ENCODE results near the gene PMPCA.

Gene PMPCA

DNA sequence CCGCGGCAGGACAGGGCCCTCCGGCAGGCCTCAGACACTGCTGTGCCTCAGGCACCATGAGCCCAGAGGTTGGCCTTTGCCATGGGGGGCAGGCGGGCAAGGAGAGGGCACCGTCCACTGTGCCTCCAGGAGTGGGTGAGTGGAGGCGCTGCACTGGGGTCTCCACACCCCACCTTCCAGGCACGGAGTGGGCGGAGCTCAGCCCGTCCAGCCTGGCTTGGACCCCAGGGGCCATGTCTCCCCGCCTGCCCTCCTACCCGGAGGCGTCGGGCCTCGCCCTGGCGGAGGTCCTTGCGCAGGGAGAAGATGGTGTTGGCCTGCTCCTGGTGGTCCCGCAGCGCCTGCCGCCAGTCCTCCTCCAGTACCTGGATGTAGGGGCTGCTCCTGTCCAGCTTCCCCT, 40.4 kb upstream of the PMPCA start:
- TF ChIP-seq, protein P1, sequence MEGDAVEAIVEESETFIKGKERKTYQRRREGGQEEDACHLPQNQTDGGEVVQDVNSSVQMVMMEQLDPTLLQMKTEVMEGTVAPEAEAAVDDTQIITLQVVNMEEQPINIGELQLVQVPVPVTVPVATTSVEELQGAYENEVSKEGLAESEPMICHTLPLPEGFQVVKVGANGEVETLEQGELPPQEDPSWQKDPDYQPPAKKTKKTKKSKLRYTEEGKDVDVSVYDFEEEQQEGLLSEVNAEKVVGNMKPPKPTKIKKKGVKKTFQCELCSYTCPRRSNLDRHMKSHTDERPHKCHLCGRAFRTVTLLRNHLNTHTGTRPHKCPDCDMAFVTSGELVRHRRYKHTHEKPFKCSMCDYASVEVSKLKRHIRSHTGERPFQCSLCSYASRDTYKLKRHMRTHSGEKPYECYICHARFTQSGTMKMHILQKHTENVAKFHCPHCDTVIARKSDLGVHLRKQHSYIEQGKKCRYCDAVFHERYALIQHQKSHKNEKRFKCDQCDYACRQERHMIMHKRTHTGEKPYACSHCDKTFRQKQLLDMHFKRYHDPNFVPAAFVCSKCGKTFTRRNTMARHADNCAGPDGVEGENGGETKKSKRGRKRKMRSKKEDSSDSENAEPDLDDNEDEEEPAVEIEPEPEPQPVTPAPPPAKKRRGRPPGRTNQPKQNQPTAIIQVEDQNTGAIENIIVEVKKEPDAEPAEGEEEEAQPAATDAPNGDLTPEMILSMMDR (IDR thresholded peaks at IDR 0.05; ENCODE audit: extremely low read depth, insufficient read depth, missing control alignments), result no peak
- in situ Hi-C loops (cut with MboI; ENCODE audit: low pct_unique_long_range_greater_than_20kb, low sequenced_read_pairs, unreplicated experiment), result no loop called here
- no peak for DNase-seq (ENCODE audit: low spot score)

DNA sequence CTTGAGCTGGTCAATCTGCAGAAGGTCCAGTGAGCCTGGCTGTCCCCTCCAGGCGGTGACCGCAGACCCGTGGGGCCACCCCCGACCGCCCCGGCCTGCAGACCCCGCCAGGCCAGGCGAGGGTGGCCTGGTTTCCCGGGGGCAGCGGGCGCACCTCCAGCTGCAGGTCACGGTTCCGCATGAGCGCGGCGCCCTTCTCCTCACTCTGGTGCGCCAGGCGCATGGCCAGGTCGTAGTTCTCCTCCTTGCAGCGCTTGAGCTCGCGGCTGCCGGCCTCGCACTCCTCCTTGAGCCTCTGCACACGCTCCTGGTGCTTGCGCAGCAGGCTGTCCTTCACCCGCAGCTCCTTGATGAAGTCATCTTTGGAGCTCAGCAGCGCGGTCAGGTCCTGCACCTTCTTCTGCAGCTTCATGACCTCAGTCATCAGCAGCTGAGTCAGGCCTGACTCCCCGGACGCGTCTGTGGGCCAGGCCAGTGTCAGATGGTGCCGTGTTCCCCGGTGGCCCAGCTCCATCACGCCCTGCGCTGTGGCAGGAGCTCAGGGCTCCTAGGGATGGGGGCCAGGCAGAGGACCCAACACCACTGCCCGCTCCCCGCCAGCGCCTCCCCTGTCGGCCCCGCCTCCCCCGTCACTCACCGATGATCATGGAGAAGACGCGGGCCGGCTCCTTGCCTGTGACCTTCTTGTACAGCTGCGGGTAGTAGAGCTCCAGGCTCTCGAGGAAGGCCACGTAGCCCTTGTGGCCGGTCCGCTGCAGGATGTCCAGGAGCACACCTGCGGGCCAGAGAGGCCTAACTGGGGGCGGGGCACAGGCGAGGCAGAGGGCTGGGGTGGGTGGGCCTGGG, 39.5 kb upstream of the PMPCA start:
- TF ChIP-seq, protein P1 (IDR thresholded peaks at IDR 0.05; ENCODE audit: extremely low read depth, insufficient read depth, missing control alignments), result no peak
- DNase-seq (ENCODE audit: low spot score), result no peak
- in situ Hi-C loops (cut with MboI; ENCODE audit: low pct_unique_long_range_greater_than_20kb, low sequenced_read_pairs, unreplicated experiment), result no loop called here

DNA sequence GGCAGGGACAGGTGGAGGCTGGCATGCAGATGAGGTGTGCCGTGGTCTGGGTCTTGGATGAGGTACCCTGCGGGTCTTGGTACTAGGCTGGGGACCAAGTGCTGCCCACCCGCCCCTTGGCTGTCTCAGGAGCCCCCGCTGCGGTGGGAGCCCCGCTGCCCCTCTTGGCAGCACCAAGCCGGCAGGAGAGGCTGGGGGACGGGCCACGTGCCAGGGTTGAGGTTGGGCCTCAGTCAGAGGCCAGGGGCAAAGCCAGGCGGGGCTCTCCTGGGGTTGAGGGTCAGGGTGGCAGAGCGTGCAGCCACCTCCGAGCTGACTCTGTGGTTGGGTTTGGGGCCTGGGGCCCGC, 39.0 kb upstream of the PMPCA start:
- in situ Hi-C loops (cut with MboI; ENCODE audit: low pct_unique_long_range_greater_than_20kb, low sequenced_read_pairs, unreplicated experiment), result no loop called here
- DNase-seq (ENCODE audit: low spot score), result no peak
- TF ChIP-seq, protein P1 (IDR thresholded peaks at IDR 0.05; ENCODE audit: extremely low read depth, insufficient read depth, missing control alignments), result no peak

DNA sequence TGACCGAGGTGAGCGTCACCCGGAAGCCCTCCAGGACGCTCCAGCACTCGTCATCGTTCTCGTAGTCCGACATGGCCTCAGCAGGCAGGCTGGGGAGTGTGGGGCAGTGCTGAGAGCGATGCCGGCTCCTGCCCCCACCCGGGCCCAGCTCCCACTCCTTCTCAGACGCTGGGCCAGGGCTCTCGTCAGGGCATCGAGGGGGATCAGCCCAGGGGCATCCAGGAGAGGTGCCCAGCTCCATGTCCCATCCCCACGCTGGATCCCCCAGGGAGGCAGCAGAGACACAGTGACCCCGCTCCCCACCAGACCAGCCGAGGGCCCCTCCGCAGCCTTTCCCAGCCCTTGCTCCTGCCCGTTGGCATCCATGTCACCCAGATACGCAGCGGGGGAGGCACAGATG, 38.5 kb upstream of the PMPCA start:
- in situ Hi-C loops (cut with MboI; ENCODE audit: low pct_unique_long_range_greater_than_20kb, low sequenced_read_pairs, unreplicated experiment), result no loop called here
- no peak for DNase-seq (ENCODE audit: low spot score)
- TF ChIP-seq, protein P1 (IDR thresholded peaks at IDR 0.05; ENCODE audit: extremely low read depth, insufficient read depth, missing control alignments), result no peak

DNA sequence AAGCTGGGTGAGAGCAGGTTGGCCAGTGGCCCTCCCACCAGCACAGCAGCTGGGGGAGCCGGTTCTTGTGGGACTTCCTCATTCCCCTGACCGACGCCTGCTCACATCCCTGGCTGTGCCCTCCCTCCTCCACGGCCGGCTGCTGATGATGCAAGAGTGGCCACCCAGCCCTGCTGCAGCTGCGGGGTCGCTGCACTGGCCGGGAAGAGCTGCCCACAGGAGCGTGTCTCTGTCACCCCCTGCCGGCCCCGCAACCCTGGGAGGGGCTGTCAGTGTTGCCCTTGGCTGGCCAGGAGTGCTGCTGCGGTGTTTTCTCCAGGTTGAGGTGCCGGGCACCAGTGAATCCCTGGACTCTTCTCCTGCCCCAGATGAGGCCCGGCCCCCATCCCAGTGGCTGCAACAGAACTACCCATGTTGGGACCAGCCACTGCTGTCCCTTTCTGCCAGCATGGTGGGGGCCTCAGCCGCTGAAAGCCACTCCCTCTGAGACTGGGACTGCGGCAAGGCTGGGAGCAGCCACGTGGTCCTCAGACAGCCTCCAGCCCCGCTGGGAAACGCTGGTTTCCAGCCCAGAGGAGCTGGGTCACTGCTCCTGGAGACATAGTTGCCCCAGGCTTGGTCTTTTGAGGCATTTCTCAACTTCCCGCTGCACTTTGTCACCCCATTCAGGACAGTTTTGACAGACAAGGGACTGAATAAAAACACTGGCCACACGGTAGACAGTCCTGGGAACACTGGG, 37.7 kb upstream of the PMPCA start:
- TF ChIP-seq, protein P1 (IDR thresholded peaks at IDR 0.05; ENCODE audit: extremely low read depth, insufficient read depth, missing control alignments), result peak; percentile 23
- in situ Hi-C loops (cut with MboI; ENCODE audit: low pct_unique_long_range_greater_than_20kb, low sequenced_read_pairs, unreplicated experiment), result no loop called here
- no peak for DNase-seq (ENCODE audit: low spot score)

DNA sequence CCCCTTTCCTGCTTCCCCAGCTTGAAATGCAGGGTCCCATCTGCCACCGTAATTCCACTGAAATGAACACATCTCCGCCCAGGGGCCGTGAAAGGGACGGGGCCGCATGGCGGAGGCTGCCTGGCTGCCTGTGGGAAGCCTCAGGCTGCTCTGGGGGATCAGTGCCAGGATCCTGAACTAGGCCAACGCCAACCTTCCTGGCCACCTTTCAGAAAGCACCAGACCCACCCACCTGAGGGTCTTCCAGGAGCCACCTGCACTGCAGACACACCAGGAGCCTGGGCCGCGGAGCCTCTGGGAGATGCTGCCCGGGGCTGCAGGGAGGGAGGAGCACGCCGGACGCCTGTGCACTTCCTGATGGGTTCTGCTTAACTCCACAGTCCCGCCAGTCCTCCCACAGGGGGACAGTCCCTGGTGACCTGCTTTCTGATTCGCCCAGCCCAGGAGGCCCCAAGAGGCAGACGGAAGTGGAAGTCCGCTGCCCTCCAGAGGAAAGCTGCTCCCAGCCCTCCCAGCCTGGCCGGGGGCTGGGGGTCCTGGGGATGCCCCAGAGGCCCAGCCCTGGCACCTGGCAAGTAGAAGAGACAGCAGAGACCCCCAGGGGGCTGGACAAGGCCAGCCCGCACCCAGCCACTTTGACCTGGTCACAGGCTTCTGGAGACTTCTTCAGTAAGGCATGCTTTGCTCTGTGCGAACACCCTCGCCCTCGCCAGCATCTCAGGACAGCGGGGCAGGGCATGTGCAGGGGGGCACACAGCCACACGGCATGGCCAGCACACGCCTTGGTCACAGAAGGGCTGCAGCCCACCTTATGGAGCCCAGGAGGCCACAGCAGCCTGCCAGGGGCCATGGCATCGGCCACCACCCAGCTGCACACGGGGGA, 36.9 kb upstream of the PMPCA start, which contains the start of gene CARD9:
Gene CARD9 (minus strand): TSS at position 370 of the 883 bp plus-strand sequence. CDS start 1,591 bp downstream, outside the sequence.
- in situ Hi-C loops (cut with MboI; ENCODE audit: low pct_unique_long_range_greater_than_20kb, low sequenced_read_pairs, unreplicated experiment), result no loop called here
- peak; percentile 71 for DNase-seq (ENCODE audit: low spot score)

More for the DNA sequence above, 36.9 kb upstream of the PMPCA start, which contains the start of gene CARD9:
- TF ChIP-seq, protein P1 (IDR thresholded peaks at IDR 0.05; ENCODE audit: extremely low read depth, insufficient read depth, missing control alignments), result no peak
